PC-3 (cell line): ENCODE results near the gene COL8A1. TPM values are rescaled to one million over a fixed set of nuclear protein-coding genes. Genes with fewer than 3 reads are reported as not detected.

Experiments used
- ATAC-seq: fragments of 200-7000 bp; cut with Tn5 transposase; 2 replicates; pipeline ENCODE4 v1.9.1; 2020; ENCODE audit warnings: mild to moderate bottlenecking, moderate library complexity
- BruUV-seq: library from RNA; stranded (reverse); fragments of 400-500 nt; replicated peaks from 2 replicates; lab custom pipeline; 2021; lab: Mats Ljungman, UMichigan
- CTCF ChIA-PET: fragments of 300-600 bp; sonication (Branson Sonifier 250); formaldehyde crosslinking; loops from one replicate; lab custom pipeline; 2022; ENCODE audit warnings: antibody characterized with exemption; lab: Charles Lee
- POLR2A ChIA-PET: fragments of 300-600 bp; sonication (Branson Sonifier 250); formaldehyde crosslinking; loops from one replicate; lab custom pipeline; 2022; ENCODE audit warnings: antibody characterized with exemption; ENCODE audit not compliant: unreplicated experiment; lab: Charles Lee
- DNase-seq: peaks from one replicate; pipeline ENCODE4 v3.0.0-alpha.2; 2015
- H2AFZ ChIP-seq: fragments of 300-600 bp; sonication (generic); 2 replicates; pipeline ENCODE4 v1.6.0; 2016; ENCODE audit warnings: antibody characterized with exemption, low read length
- H3F3A ChIP-seq: fragments of 300-600 bp; sonication (generic); one replicate; pipeline ENCODE4 v1.6.0; 2017; ENCODE audit warnings: antibody characterized with exemption, low read length, control low read depth, mild to moderate bottlenecking; ENCODE audit not compliant: unreplicated experiment
- H3K27ac ChIP-seq: fragments of 300-600 bp; sonication (generic); 2 replicates; pipeline ENCODE4 v1.5.1; 2016; ENCODE audit warnings: mild to moderate bottlenecking, low read length
- H3K27me3 ChIP-seq: fragments of 300-600 bp; sonication (generic); 2 replicates; pipeline ENCODE4 v1.6.1; 2016; ENCODE audit warnings: low read length, mixed read lengths
- H3K36me3 ChIP-seq: fragments of 300-600 bp; sonication (generic); 2 replicates; pipeline ENCODE4 v1.6.1; 2016; ENCODE audit warnings: low read depth, mixed run types, low read length, mixed read lengths
- H3K4me1 ChIP-seq: fragments of 300-600 bp; sonication (generic); 2 replicates; pipeline ENCODE4 v1.5.1; 2016; ENCODE audit warnings: low read length; ENCODE audit not compliant: insufficient read depth
- H3K4me2 ChIP-seq: fragments of 300-600 bp; sonication (generic); 2 replicates; pipeline ENCODE4 v1.6.0; 2016; ENCODE audit warnings: low read length
- H3K4me3 ChIP-seq: fragments of 300-600 bp; sonication (generic); 2 replicates; pipeline ENCODE4 v1.5.1; 2016; ENCODE audit warnings: mild to moderate bottlenecking, low read length, mixed read lengths
- H3K79me2 ChIP-seq: fragments of 300-600 bp; sonication (generic); 2 replicates; pipeline ENCODE4 v1.6.1; 2017; ENCODE audit warnings: low read length, mixed read lengths
- H3K9ac ChIP-seq: fragments of 300-600 bp; sonication (generic); 2 replicates; pipeline ENCODE4 v1.6.0; 2016; ENCODE audit warnings: mild to moderate bottlenecking, low read length
- H3K9me2 ChIP-seq: fragments of 300-600 bp; sonication (generic); replicated peaks from 2 replicates; pipeline ENCODE4 v1.6.1; 2016; ENCODE audit warnings: mixed run types, low read length, mixed read lengths
- H3K9me3 ChIP-seq: fragments of 300-600 bp; sonication (generic); 2 replicates; pipeline ENCODE4 v1.6.1; 2016; ENCODE audit warnings: low read length, mixed read lengths
- H4K20me1 ChIP-seq: fragments of 300-600 bp; sonication (generic); 2 replicates; pipeline ENCODE4 v1.6.1; 2016; ENCODE audit warnings: low read length, mixed read lengths
- EZH2 ChIP-seq: fragments of 300-600 bp; sonication (generic); IDR thresholded peaks from one replicate; pipeline ENCODE4 v1.6.1; 2017; ENCODE audit warnings: antibody characterized with exemption, mild to moderate bottlenecking, low read length; ENCODE audit not compliant: unreplicated experiment
- EZH2phosphoT487 ChIP-seq: fragments of 300-600 bp; sonication (generic); IDR thresholded peaks from 2 replicates; pipeline ENCODE4 v1.6.1; 2018; ENCODE audit warnings: mild to moderate bottlenecking, antibody characterized with exemption, low read length, borderline replicate concordance
- intact Hi-C: fragments of 100-400 bp; cut with micrococcal nuclease; formaldehyde crosslinking; loops from 2 replicates; pipeline ENCODE4 v1.9.0; 2023
- total RNA-seq: library from RNA; depleted of rRNA; stranded (reverse); fragments of >200 nt; gene quantifications from 2 replicates; pipeline ENCODE4 v1.2.3, GENCODE V29; 2014
- TF ChIP-seq, protein P1 (sequence below): fragments of 300-600 bp; sonication (generic); conservative IDR thresholded peaks from 2 replicates; pipeline ENCODE4 v1.5.1; 2017; ENCODE audit warnings: antibody characterized with exemption, low read depth, mild to moderate bottlenecking, low read length

Gene COL8A1
- total RNA-seq, 1 experiment from 2014 or later, result 2.4 TPM

DNA sequence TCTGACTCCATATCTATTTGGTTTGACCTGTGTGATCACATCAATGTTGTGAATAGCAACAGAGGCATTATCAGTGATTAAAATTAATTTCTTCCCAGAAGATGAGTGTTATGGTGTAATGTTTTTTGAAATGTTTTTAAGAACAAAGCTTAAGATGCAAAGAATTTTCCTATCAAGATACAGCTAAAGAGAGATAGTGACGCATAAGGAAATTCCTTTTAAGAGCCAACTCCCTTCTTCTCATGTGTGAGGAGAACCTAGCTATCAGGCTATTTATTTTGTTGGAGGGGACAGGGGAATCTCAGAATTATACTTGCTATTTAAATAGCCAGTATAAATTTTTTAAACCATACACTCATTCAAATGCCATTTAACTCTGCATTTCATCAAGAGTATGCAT lies 71.3 kb downstream of the COL8A1 start:
- DNase-seq, result no peak
- Histone ChIP-seq H3F3A (no peaks in the 10 kb centered on the region), H4K20me1 (no peaks in the 10 kb centered on the region), H3K4me2 (no peak overlapping the region), H3K4me3 (no peak overlapping the region), H3K9ac (no peak overlapping the region), H2AFZ (no peak overlapping the region), H3K4me1 (no peaks in the 10 kb centered on the region), H3K9me2 (no peaks in the 10 kb centered on the region), H3K27me3 (no peaks in the 10 kb centered on the region), H3K27ac (no peak overlapping the region), H3K79me2 (no peaks in the 10 kb centered on the region), H3K9me3 (no peaks in the 10 kb centered on the region), H3K36me3 (no peaks in the 10 kb centered on the region)
- BruUV-seq, result no TSS peak
- ChIA-PET CTCF (no interaction called here), POLR2A (no interaction called here)
- intact Hi-C loops, result no loop called here
- TF ChIP-seq EZH2phosphoT487, result no peak
- TF ChIP-seq, protein P1, sequence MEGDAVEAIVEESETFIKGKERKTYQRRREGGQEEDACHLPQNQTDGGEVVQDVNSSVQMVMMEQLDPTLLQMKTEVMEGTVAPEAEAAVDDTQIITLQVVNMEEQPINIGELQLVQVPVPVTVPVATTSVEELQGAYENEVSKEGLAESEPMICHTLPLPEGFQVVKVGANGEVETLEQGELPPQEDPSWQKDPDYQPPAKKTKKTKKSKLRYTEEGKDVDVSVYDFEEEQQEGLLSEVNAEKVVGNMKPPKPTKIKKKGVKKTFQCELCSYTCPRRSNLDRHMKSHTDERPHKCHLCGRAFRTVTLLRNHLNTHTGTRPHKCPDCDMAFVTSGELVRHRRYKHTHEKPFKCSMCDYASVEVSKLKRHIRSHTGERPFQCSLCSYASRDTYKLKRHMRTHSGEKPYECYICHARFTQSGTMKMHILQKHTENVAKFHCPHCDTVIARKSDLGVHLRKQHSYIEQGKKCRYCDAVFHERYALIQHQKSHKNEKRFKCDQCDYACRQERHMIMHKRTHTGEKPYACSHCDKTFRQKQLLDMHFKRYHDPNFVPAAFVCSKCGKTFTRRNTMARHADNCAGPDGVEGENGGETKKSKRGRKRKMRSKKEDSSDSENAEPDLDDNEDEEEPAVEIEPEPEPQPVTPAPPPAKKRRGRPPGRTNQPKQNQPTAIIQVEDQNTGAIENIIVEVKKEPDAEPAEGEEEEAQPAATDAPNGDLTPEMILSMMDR, result no peak
- TF ChIP-seq EZH2, result no peak
- ATAC-seq, result no peak

GRCh38 chr3:99710094-99710493 lies 71.7 kb downstream of the COL8A1 start:
- no TSS peak for BruUV-seq
- H3K4me1 ChIP-seq, result no peaks in the 10 kb centered on the region

GRCh38 chr3:99711351-99711750 lies 73.0 kb downstream of the COL8A1 start:
- no peaks in the 10 kb centered on the region for H4K20me1 ChIP-seq
- H2AFZ ChIP-seq, result no peak overlapping the region
- no peak overlapping the region for H3K9ac ChIP-seq
- H3K9me3 ChIP-seq, result no peaks in the 10 kb centered on the region
- intact Hi-C loops, result no loop called here
- POLR2A ChIA-PET, result no interaction called here
- no peak overlapping the region for H3K4me3 ChIP-seq
- H3K4me1 ChIP-seq, result no peaks in the 10 kb centered on the region
- TF ChIP-seq, protein P1, result no peak
- TF ChIP-seq EZH2phosphoT487 (no peak), EZH2 (no peak)
- no peak for ATAC-seq
- H3K79me2 ChIP-seq, result no peaks in the 10 kb centered on the region
- H3K4me2 ChIP-seq, result no peak overlapping the region
- no peaks in the 10 kb centered on the region for H3F3A ChIP-seq
- CTCF ChIA-PET, result no interaction called here
- no peaks in the 10 kb centered on the region for H3K27me3 ChIP-seq
- DNase-seq, result no peak
- H3K36me3 ChIP-seq, result no peaks in the 10 kb centered on the region
- H3K27ac ChIP-seq, result no peak overlapping the region
- BruUV-seq, result no TSS peak
- no peaks in the 10 kb centered on the region for H3K9me2 ChIP-seq

More at GRCh38 chr3:99710094-99710493, 71.7 kb downstream of the COL8A1 start:
- Histone ChIP-seq H3K79me2 (no peaks in the 10 kb centered on the region), H2AFZ (no peak overlapping the region), H3K27ac (no peak overlapping the region), H4K20me1 (no peaks in the 10 kb centered on the region), H3K4me2 (no peak overlapping the region), H3F3A (no peaks in the 10 kb centered on the region), H3K4me3 (no peak overlapping the region), H3K27me3 (no peaks in the 10 kb centered on the region), H3K9ac (no peak overlapping the region), H3K9me3 (no peaks in the 10 kb centered on the region), H3K36me3 (no peaks in the 10 kb centered on the region), H3K9me2 (no peaks in the 10 kb centered on the region)
- intact Hi-C loops, result no loop called here
- TF ChIP-seq EZH2phosphoT487 (no peak), EZH2 (no peak)
- TF ChIP-seq, protein P1, result no peak
- no peak for DNase-seq
- POLR2A ChIA-PET, result no interaction called here
- ATAC-seq, result no peak
- CTCF ChIA-PET, result no interaction called here
